ENCODE results near the gene SLC22A31.
"Not testable (repeated sequence)": the region's sequence is repeated elsewhere in the genome, so short reads cannot be mapped to it uniquely, and the experiment has no call there.

SLC22A31 gene

GRCh38 chr16:89192956-89193575 is 7.3 kb downstream of the SLC22A31 start:
- no peak for DNase-seq (ENCODE audit: low read depth)

DNA sequence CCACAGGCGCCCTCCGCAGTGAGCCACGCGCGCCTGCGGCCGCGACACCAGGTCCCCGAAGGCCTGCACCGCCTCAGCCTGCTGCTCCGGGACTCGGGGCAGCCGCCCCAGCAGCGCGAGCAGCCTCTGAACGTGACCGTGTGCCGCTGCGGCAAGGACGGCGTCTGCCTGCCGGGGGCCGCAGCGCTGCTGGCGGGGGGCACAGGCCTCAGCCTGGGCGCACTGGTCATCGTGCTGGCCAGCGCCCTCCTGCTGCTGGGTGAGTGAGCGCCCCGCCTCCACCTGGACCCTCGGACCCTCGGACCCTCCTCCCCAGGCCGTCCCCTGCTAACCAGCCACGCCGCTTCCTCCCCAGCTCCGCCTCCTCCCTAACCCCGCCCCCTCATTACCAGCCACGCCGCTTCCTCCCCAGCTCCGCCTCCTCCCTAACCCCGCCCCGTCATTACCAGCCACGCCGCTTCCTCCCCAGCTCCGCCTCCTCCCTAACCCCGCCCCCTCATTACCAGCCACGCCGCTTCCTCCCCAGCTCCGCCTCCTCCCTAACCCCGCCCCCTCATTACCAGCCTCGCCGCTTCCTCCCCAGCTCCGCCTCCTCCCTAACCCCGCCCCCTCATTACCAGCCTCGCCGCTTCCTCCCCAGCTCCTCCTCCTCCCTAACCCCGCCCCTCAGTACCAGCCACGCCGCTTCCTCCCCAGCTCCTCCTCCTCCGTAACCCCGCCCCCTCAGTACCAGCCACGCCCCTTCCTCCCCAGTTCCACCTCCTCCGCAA is 8.0 kb downstream of the SLC22A31 start:
- DNase-seq (ENCODE audit: low read depth), result peak; percentile 63

- no peak for DNase-seq (ENCODE audit: low read depth)
These were observed 8.5 kb downstream of the SLC22A31 start for GRCh38 chr16:89191901-89192185.

DNA sequence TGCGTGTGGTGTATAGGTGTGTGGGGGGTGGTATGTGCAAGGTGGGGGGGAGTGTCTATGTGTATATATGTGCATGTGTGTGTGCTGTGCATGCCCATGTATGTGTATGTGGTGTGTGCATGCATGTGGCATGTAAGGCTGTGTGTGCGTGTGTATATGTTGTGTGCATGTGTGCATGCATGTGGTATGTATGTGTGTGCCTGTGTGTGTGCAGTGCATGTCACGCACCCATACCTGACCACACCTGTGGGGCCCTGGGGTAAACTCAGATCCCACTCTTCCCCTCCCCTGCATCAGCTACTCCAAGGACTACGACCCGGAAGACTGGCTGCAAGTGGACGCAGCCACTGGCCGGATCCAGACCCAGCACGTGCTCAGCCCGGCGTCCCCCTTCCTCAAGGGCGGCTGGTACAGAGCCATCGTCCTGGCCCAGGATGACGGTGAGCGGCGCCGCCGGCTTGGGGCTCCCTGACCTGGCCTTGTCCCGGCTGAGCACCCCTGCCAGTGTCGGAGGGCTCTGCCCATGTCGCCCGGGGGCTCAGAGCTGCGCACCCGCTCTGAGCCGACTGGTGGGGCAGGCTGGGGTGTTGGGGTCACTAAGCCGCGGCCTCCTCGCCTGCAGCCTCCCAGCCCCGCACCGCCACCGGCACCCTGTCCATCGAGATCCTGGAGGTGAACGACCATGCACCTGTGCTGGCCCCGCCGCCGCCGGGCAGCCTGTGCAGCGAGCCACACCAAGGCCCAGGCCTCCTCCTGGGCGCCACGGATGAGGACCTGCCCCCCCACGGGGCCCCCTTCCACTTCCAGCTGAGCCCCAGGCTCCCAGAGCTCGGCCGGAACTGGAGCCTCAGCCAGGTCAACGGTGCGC is 9.1 kb downstream of the SLC22A31 start:
- DNase-seq (ENCODE audit: low read depth), result no peak

GRCh38 chr16:89190150-89190958 is 10.0 kb downstream of the SLC22A31 start:
- DNase-seq (ENCODE audit: low read depth), result no peak

DNA sequence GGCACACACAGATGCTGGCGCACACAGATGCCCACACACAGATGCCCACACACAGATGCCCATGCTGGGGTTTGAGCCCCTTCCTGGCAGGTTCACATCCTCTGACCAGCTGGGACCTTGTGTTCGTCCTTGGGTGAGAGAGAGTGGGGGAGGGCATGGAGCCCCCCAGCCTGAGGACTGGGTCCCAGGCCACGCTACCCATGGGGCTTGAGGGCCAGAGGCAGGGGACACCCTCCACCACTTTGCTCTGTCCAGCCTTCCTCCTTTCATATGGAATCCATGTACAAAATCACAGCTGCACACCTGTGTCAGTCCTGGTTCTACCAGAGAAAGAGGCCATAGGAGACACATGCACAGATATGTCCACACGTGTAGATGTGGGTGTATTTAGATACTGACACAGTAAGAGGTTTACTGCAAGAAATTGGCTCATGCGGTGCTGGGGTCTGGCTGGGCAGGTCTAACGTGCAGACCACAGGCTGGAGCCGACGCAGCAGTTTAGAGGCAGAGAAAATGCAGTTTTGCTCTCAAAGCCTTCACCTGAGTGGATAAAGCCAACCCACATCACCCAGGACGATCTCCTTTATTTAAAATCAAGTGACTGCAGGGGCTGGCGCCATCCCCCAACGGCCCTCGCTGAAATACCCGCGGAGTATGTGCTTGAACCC is 10.8 kb downstream of the SLC22A31 start:
- DNase-seq (ENCODE audit: low read depth), result no peak

GRCh38 chr16:89188471-89189357 is 11.6 kb downstream of the SLC22A31 start:
- not testable (repeated sequence) for DNase-seq (ENCODE audit: low read depth)

DNA sequence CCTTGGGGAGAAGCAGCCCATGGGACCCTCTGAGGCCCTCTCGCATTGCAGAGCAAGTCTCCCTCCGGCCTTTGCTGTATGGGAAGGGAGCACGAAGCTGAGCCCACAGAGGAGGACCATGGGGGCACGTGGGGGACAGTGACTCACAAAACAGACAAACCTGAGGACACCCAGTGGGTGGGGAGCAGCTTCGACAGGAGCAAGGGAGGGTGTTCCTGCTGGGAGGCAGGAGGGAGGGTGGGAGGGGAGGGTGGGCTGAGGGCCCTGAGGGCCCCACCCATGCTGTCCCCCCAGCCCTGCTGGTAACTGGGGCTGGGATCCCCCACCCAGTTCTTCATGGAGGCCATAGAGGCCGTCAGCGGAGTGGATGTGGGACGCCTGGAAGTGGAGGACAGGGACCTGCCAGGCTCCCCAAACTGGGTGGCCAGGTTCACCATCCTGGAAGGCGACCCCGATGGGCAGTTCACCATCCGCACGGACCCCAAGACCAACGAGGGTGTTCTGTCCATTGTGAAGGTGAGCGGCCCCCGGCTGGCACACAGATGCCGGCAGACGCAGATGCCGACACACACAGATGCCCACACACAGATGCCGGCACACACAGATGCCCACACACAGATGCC is 12.5 kb downstream of the SLC22A31 start:
- DNase-seq (ENCODE audit: low read depth), result no peak

DNA sequence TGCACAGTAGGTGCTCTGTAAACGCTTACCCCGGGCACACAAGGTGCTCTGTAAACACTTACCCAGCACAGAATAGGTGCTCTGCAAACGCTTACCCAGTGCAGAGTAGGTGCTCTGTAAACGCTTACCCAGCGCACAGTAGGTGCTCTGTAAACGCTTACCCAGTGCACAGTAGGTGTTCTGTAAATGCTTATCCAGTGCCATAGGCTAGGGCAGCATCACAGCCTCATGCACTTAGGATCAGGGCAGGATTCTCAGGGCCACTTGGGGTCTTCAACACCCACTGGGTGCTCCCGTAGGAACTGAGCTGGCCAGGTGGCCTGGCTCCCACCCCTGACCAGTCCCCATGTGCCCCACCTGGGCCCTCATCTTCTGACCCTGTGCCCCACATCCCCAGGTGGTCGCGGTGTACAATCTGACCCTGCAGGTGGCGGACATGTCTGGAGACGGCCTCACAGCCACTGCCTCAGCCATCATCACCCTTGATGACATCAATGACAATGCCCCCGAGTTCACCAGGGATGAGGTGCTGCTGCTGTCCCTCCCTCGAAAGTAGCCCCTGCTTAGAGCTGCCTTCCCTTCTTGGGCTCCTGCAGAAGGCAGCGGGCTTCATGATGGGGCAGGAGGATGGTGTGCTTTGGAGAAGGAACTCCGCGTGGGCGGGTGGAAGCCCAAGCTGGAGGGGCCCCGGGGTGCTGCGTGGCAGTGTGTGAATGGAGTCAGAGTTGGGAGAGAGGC is 13.1 kb downstream of the SLC22A31 start:
- no peak for DNase-seq (ENCODE audit: low read depth)

DNA sequence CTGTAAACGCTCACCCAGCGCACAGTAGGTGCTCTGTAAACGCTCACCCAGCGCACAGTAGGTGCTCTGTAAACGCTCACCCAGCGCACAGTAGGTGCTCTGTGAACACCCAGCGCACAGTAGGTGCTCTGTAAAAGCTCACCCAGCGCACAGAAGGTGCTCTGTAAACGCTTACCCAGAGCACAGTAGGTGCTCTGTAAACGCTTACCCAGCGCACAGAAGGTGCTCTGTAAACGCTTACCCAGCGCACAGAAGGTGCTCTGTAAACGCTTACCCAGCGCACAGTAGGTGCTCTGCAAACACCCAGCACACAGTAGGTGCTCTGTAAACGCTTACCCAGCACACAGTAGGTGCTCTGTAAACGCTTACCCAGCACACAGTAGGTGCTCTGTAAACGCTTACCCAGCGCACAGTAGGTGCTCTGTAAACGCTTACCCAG is 13.7 kb downstream of the SLC22A31 start:
- DNase-seq (ENCODE audit: low read depth), result not testable (repeated sequence)

DNA sequence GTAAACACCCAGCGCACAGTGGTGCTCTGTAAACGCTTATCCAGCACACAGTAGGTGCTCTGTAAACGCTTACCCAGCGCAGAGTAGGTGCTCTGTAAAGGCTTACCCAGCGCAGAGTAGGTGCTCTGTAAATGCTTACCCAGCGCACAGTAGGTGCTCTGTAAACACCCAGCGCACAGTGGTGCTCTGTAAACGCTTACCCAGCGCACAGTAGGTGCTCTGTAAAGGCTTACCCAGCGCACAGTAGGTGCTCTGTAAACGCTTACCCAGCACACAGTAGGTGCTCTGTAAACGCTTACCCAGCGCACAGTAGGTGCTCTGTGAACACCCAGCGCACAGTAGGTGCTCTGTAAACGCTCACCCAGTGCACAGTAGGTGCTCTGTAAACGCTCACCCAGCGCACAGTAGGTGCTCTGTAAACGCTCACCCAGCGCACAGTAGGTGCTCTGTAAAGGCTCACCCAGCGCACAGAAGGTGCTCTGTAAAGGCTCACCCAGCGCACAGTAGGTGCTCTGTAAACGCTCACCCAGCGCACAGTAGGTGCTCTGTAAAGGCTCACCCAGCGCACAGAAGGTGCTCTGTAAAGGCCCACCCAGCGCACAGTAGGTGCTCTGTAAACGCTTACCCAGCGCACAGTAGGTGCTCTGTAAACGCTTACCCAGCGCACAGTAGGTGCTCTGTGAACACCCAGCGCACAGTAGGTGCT is 14.3 kb downstream of the SLC22A31 start:
- DNase-seq (ENCODE audit: low read depth), result not testable (repeated sequence)

DNA sequence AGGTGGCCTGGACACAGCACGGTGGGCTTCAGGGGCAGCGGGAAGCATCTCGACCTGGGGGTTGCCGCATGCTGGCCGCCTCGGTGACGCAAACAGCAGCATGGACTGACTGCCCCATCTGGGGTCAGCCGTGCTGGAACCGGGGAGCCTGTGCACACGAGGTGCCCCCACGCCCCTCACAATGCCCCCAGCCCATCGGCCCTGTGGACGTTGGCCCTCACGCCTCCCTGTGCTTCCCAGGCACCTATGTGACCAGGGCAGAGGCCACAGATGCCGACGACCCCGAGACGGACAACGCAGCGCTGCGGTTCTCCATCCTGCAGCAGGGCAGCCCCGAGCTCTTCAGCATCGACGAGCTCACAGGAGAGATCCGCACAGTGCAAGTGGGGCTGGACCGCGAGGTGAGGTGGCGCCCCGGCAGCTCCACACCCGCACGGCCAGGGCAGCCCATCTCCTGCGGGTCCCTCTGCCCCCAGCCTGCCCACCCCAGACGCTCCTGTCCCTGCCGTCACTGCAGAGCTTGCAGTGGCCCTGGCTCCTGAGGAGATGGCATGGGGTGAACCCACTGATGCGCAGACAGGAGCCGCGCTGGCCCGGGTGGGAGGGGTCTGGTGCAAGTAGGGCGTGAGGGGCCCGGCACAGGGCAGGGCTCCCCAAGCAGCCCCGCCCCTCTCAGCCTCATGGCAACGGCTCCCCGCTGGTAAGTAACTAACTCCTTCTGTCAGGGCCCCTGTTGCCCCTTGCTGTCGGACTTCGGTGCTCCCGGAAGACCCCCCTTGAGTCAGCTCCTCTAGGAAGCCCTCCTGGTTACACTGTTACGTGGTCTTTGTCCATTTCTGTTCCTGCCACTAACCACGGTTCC is 15.2 kb downstream of the SLC22A31 start:
- no peak for DNase-seq (ENCODE audit: low read depth)

DNA sequence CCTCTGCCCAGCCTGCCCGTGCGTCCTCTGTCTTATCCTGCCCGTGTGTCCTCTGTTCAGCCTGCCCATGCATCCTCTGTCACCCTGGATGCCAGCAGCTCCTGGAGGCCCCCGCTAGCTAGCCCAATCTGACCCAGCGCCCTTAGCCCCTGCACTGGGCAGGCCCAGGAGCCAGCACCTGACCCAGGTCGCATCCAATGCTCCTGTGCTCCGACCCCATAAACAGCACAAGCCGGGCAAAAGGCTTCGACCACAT is 15.7 kb downstream of the SLC22A31 start:
- no peak for DNase-seq (ENCODE audit: low read depth)

- DNase-seq (ENCODE audit: low read depth), result no peak
These were observed 16.2 kb downstream of the SLC22A31 start for GRCh38 chr16:89183975-89184676.

GRCh38 chr16:89183463-89183862 is 16.9 kb downstream of the SLC22A31 start:
- no peak for DNase-seq (ENCODE audit: low read depth)

DNA sequence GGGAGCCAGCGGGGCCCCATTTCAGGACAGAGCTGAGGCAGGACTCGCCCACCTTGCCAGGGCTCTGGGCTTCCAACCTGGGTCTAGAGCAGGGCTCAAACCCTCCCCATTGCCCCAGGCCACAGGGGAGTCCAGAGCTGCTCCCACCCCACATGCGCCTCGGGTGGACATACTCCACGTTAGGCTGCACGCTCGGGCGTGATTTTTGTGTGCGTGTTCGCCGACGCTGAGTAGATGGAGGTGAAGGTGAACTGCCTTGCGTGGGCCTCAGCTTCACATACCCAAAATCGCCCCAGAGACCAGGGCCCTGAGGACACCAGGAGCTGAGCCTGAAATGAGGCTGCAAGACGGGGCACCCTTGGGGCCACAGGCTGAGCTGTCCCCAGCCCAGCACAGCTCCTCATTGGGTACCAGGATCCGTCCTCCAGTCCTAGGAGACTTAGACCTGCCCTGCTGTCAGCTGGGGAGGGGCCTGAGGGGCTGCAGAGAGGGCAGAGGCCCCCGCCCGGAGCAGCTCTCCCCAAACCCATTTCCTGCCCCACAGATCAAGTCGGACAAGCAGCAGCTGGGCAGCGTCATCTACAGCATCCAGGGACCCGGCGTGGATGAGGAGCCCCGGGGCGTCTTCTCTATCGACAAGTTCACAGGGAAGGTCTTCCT is 20.6 kb downstream of the SLC22A31 start:
- no peak for DNase-seq (ENCODE audit: low read depth)

GRCh38 chr16:89179148-89179484 is 21.2 kb downstream of the SLC22A31 start:
- no peak for DNase-seq (ENCODE audit: low read depth)
